Parathyroid adenoma (tissue), 2 donors: ENCODE data around the gene CCL4.
"Not testable (repeated sequence)": the region's sequence is repeated elsewhere in the genome, so short reads cannot be mapped to it uniquely, and the experiment has no call there.

Experiments
- H2AFZ ChIP-seq: fragments of 300-600 bp; sonication (generic); one replicate; pipeline ENCODE4 v1.7.0; 2017; ENCODE audit warnings: antibody characterized with exemption, mild to moderate bottlenecking
- H3K27ac ChIP-seq: fragments of 300-600 bp; sonication (generic); one replicate; pipeline ENCODE4 v1.7.0; 2017
- H3K27me3 ChIP-seq: fragments of 300-600 bp; sonication (generic); one replicate; pipeline ENCODE4 v1.7.0; 2017; ENCODE audit warnings: low read length; ENCODE audit not compliant: control insufficient read depth, insufficient read depth
- H3K36me3 ChIP-seq: fragments of 300-600 bp; sonication (generic); one replicate; pipeline ENCODE4 v1.7.0; 2017; ENCODE audit warnings: low read length; ENCODE audit not compliant: control insufficient read depth, insufficient read depth
- H3K4me1 ChIP-seq: fragments of 300-600 bp; sonication (generic); one replicate; pipeline ENCODE4 v1.7.0; 2017; ENCODE audit warnings: control low read depth
- H3K4me2 ChIP-seq: fragments of 300-600 bp; sonication (generic); one replicate; pipeline ENCODE4 v1.7.0; 2017; ENCODE audit warnings: low read length
- H3K4me3 ChIP-seq: fragments of 300-600 bp; sonication (generic); one replicate; pipeline ENCODE4 v1.7.0; 2017; ENCODE audit warnings: low read depth, low read length
- H3K79me2 ChIP-seq: fragments of 300-600 bp; sonication (generic); one replicate; pipeline ENCODE4 v1.7.0; 2017; ENCODE audit warnings: control low read depth
- H3K9ac ChIP-seq: fragments of 300-600 bp; sonication (generic); one replicate; pipeline ENCODE4 v1.7.0; 2017; ENCODE audit warnings: mild to moderate bottlenecking
- H3K9me3 ChIP-seq: fragments of 300-600 bp; sonication (generic); one replicate; pipeline ENCODE4 v1.7.0; 2017; ENCODE audit warnings: low read length; ENCODE audit not compliant: control insufficient read depth
- TF ChIP-seq, protein P1 (sequence below): fragments of 300-600 bp; sonication (generic); IDR thresholded peaks from one replicate; pipeline ENCODE4 v1.7.0; 2017; ENCODE audit warnings: antibody characterized with exemption, mild to moderate bottlenecking
- donor health status: primary hyperparathyroidism.

CCL4 gene

DNA sequence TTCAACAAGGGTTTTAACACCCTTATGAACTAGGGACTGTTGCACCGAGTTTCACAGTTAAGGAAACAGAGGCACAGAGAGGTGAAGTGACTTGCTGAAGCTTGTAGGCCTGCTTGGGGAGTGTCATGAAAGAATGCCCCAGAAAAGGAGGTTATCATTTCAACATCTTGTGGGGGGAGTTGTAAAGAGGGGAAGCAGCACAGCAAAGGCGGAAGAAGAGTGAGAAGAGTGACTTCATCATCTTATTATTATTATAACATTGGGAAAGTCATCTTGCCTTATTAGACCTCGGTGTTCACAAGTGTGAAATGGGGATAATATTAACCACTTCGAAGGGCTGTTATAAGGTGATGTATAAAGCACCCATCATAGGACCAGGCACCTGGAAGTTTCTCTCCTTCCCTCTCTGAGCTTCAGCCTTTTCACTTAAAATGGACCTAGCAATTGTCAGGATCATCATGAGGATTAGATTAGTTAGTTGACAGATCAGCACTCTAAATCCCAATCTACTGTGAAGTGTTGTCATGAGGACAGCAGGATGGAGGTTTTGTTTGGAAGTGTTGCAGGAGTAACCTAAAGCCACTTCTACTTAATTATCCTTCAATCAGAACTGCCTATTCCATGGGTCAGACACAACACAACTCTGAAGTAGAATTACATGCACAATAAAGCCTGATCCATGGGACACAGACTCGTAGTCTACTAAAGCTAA lies 2.3 kb downstream of the CCL4 start:
- no peak overlapping the region for H3K27ac ChIP-seq
- H3K9me3 ChIP-seq = no peaks in the 10 kb centered on the region
- H3K27me3 ChIP-seq = no peaks in the 10 kb centered on the region
- TF ChIP-seq, protein P1, sequence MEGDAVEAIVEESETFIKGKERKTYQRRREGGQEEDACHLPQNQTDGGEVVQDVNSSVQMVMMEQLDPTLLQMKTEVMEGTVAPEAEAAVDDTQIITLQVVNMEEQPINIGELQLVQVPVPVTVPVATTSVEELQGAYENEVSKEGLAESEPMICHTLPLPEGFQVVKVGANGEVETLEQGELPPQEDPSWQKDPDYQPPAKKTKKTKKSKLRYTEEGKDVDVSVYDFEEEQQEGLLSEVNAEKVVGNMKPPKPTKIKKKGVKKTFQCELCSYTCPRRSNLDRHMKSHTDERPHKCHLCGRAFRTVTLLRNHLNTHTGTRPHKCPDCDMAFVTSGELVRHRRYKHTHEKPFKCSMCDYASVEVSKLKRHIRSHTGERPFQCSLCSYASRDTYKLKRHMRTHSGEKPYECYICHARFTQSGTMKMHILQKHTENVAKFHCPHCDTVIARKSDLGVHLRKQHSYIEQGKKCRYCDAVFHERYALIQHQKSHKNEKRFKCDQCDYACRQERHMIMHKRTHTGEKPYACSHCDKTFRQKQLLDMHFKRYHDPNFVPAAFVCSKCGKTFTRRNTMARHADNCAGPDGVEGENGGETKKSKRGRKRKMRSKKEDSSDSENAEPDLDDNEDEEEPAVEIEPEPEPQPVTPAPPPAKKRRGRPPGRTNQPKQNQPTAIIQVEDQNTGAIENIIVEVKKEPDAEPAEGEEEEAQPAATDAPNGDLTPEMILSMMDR = no peak
- no peak overlapping the region for H2AFZ ChIP-seq
- no peak overlapping the region for H3K9ac ChIP-seq
- no peaks in the 10 kb centered on the region for H3K79me2 ChIP-seq
- no peak overlapping the region for H3K4me3 ChIP-seq
- H3K4me1 ChIP-seq = no peaks in the 10 kb centered on the region
- H3K36me3 ChIP-seq = no peaks in the 10 kb centered on the region
- no peak overlapping the region for H3K4me2 ChIP-seq

DNA sequence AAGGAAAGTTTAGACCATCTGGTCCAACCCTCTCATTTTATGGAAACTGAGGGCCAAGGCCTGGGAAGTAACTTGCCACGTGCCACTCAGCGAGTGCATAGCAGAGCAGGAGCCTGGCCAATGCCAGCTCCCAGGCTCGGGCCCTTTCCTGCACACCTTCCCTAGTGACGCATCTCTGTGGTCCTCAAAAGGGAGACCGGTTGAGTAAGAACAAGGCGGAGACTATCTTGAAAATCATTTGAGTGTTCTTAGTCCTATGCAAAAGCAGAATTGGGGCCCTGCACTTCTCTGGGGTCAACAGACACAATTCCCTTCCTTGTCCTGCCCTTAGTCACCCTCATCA lies 2.8 kb downstream of the CCL4 start:
- Histone ChIP-seq H3K9ac (no peak overlapping the region), H3K4me1 (no peaks in the 10 kb centered on the region), H3K79me2 (no peaks in the 10 kb centered on the region), H2AFZ (no peak overlapping the region), H3K4me3 (no peak overlapping the region), H3K9me3 (no peaks in the 10 kb centered on the region), H3K4me2 (no peak overlapping the region), H3K36me3 (no peaks in the 10 kb centered on the region), H3K27me3 (no peaks in the 10 kb centered on the region), H3K27ac (no peak overlapping the region)
- TF ChIP-seq, protein P1 = no peak

DNA sequence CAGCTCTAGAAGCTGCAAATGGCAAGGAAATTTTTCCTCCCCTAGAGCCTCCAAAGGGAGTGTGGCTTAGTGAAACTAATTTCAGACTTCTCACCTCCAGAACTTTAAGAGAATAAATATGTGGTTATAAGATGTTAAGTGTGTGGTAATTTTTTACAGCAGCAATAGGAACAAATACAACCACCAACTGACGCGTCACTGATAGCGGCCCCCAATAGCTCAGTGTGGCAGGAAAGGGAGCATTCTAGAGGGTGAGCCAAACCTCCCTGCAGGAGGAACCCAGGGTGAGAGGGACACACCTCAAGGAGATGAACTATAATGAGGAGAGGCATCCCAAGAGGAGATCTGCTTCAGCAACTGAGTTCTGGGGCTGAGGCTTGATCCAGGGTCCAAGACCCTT lies 4.0 kb downstream of the CCL4 start:
- H3K4me2 ChIP-seq = no peak overlapping the region
- H3K9ac ChIP-seq = no peak overlapping the region
- H3K27me3 ChIP-seq = no peaks in the 10 kb centered on the region
- no peaks in the 10 kb centered on the region for H3K4me1 ChIP-seq
- H3K9me3 ChIP-seq = no peaks in the 10 kb centered on the region
- H3K27ac ChIP-seq = no peak overlapping the region
- H3K4me3 ChIP-seq = no peak overlapping the region
- no peak overlapping the region for H2AFZ ChIP-seq
- H3K36me3 ChIP-seq = no peaks in the 10 kb centered on the region
- no peaks in the 10 kb centered on the region for H3K79me2 ChIP-seq
- TF ChIP-seq, protein P1 = no peak

DNA sequence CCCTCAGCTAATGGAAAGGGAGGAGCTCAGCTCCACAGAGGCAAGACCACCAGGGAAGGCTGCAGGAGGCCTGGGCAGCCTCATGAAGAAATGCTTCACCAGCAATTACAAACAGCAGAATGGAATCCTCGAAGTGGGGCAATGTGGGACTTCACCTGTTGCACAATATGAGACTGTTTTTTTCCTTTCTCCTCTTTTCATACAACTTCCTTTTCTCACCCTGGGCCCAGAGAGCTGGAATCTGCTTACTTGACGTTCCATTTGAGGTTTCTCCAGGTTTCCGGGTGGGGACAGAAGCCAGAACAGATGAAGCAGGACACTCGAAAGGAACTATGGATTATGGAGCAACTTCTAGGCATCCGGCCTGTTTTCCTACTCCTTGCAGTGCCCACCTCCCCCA lies 4.6 kb downstream of the CCL4 start:
- not testable (repeated sequence) for H3K9me3 ChIP-seq, H3K4me2 ChIP-seq, H3K27ac ChIP-seq, H3K4me1 ChIP-seq, H3K27me3 ChIP-seq, H2AFZ ChIP-seq, H3K79me2 ChIP-seq, H3K9ac ChIP-seq, H3K4me3 ChIP-seq, H3K36me3 ChIP-seq

DNA sequence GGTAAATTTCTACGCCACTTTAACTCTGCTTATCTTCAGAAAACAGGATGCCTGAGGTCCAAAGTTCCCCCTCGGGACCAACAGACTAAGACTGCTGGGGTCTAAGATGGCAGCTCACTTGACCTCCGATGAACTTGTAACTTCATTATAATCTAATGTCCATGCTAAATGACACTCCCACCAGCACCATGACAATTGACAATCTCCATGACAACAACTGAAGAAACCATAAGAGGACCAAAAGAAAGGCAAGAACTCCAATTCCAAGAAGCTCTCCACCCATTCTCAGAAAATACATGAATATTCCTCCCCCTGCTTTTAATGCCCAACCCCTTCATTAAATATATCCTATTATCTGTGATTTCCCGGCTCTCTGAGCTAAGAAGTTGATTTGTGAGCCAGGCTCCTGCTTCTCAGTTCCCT lies 7.5 kb downstream of the CCL4 start:
- no peaks in the 10 kb centered on the region for H3K79me2 ChIP-seq
- no peak overlapping the region for H3K27ac ChIP-seq
- H3K9ac ChIP-seq = no peak overlapping the region
- H3K9me3 ChIP-seq = no peaks in the 10 kb centered on the region
- no peaks in the 10 kb centered on the region for H3K27me3 ChIP-seq
- no peak overlapping the region for H3K4me2 ChIP-seq
- H3K4me1 ChIP-seq = no peaks in the 10 kb centered on the region
- no peak overlapping the region for H2AFZ ChIP-seq
- no peaks in the 10 kb centered on the region for H3K36me3 ChIP-seq
- TF ChIP-seq, protein P1 = no peak
- no peak overlapping the region for H3K4me3 ChIP-seq
